ENCODE measurements around the gene UBXN11. TPM values are rescaled to one million over a fixed set of nuclear protein-coding genes. Genes with fewer than 3 reads are reported as not detected.
"Not testable (repeated sequence)": the region's sequence is repeated elsewhere in the genome, so short reads cannot be mapped to it uniquely, and the experiment has no call there.

The UBXN11 gene
- total RNA-seq, 1 experiment from 2014 or later = 4.6 TPM

GRCh38 chr1:26340047-26340481 lies 33.6 kb upstream of the UBXN11 start:
- in situ Hi-C loops (cut with HindIII; ENCODE audit: low pct_unique_long_range_greater_than_20kb, low sequenced_read_pairs) = no loop called here
- no peak for DNase-seq (ENCODE audit: low read depth, low spot score)

DNA sequence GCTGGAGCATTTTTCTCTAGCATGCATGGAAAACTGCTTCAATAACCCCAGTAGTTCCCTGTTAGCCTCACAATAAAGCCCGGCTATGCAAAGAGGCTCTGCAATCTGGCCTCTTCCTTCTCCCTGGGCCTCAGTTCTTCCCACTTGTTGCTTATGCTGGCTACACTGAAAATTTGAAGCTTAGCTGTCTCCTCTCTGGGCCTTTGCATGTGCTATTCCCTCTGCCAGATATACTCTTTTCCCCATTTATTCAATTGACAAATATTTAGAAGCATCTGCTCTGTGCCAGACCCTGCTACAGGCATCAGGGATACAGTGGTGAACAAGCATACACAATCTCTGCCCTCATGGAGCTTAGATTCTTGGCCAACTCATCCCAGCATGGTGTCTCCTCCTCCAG lies 32.2 kb upstream of the UBXN11 start:
- no peak for DNase-seq (ENCODE audit: low read depth, low spot score)
- in situ Hi-C loops (cut with HindIII; ENCODE audit: low pct_unique_long_range_greater_than_20kb, low sequenced_read_pairs) = no loop called here

- in situ Hi-C loops (cut with HindIII; ENCODE audit: low pct_unique_long_range_greater_than_20kb, low sequenced_read_pairs) = no loop called here
- no peak for DNase-seq (ENCODE audit: low read depth, low spot score)
Measured at GRCh38 chr1:26337625-26338024, 31.2 kb upstream of the UBXN11 start.

DNA sequence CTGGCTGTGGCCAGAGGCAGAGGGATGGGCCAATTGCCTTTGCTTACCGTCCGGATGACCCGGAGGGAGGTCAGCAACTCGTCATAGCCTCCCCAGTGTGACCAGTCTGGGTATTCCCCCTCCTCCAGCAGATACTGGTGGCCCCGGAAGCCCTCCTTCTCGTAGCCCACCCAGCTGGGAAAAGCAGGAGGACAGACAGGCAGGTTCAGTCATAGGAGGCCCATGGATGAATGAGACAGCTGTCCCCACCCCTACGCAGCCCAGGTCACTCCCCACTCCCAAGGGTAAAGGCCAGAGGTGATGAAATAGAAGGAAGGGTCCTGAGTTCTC lies 30.7 kb upstream of the UBXN11 start:
- in situ Hi-C loops (cut with HindIII; ENCODE audit: low pct_unique_long_range_greater_than_20kb, low sequenced_read_pairs) = no loop called here

DNA sequence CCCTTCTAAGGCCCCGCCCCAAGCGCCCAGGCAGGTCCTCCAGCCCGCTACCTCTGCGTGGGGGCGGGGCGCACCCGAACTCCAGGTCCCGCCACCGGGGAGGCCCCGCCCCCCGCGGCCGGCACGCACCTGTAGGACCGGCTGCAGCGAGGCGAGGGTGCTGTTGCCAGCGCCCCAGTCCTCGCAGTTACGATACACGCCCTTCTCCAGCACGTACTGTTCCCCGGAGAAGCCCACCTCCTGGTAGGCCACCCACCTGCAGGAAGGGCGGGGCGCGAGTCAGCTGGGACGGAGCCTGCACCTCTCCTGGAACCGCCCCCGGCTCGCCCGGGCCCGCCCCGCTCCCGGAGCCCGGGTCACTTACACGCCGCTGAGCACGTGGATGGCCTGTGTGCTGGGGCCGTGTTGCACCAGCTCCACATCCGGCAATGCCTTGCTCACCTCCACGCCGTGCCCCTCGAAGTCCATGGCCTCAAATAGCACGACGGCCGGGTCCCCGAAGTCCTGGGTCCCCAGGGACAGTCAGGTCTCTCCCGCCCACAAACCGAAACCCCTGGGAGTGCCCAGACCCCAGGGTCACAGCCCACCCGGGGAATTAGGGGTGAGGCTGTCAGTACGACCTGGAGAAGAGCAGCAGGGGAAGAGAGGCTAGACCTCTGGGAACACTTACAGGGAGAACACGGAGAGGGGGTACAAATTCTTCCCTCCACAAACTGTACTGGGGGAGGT lies 30.2 kb upstream of the UBXN11 start:
- DNase-seq (ENCODE audit: low read depth, low spot score) = peak; percentile 64
- in situ Hi-C loops (cut with HindIII; ENCODE audit: low pct_unique_long_range_greater_than_20kb, low sequenced_read_pairs) = no loop called here

More for the DNA sequence above, 30.7 kb upstream of the UBXN11 start:
- DNase-seq (ENCODE audit: low read depth, low spot score) = no peak

DNA sequence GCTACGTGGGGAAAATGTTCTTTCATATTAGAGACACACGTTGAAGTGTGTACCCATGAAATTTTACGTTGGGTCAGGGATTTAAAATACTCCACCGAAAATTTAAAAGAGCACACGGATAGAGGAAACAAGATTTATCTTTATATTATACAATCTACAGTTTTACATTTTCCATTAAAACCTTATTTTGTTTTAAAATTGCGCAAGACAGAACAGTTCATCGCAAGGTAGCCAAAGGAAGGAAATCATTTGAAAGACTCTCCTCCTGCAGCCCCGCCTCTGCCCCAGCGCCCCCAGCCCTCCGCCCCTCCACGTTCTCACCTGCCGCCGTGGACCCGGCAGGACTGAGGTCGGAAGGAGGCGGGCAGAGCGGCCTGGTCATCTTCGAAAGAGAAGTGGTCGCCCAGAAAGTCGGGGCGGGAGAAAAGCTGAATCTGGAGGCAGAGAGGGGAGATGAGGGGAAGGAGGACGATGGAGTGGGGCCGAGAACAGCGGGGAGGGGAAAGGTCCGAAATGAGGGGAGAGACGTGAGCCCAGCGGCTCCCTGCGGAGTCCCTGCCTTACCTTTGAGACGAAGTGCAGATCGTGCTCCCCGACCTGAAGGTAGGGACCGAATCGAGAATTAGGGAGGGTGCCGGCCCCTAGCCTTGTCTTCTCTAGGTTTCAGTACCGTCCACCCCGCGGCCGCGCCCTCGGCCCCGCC lies 29.5 kb upstream of the UBXN11 start:
- no peak for DNase-seq (ENCODE audit: low read depth, low spot score)
- in situ Hi-C loops (cut with HindIII; ENCODE audit: low pct_unique_long_range_greater_than_20kb, low sequenced_read_pairs) = no loop called here

GRCh38 chr1:26333312-26333711 lies 26.9 kb upstream of the UBXN11 start:
- DNase-seq (ENCODE audit: low read depth, low spot score); in situ Hi-C loops (cut with HindIII; ENCODE audit: low pct_unique_long_range_greater_than_20kb, low sequenced_read_pairs): not testable (repeated sequence)

DNA sequence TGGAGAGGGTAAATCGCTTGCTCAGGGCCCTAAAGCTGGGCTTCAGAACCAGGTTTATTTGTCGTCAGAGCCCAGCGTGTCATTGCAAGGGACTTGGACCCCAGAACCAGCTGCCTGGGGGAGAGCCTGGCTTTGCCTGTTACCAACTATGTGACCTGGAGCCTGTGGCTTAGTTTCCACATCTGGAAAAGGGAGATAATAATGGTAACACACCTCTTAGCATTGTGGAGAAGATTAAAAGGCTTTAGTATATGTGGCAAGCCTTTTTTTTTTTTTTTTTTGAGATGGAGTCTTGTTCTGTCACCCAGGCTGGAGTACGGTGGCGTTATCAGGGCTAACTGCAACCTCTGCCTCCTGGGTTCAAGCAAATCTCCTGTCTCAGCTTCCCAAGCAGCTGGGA lies 23.8 kb upstream of the UBXN11 start:
- in situ Hi-C loops (cut with HindIII; ENCODE audit: low pct_unique_long_range_greater_than_20kb, low sequenced_read_pairs) = no loop called here
- no peak for DNase-seq (ENCODE audit: low read depth, low spot score)

GRCh38 chr1:26329380-26329779 lies 22.9 kb upstream of the UBXN11 start:
- DNase-seq (ENCODE audit: low read depth, low spot score); in situ Hi-C loops (cut with HindIII; ENCODE audit: low pct_unique_long_range_greater_than_20kb, low sequenced_read_pairs): not testable (repeated sequence)

DNA sequence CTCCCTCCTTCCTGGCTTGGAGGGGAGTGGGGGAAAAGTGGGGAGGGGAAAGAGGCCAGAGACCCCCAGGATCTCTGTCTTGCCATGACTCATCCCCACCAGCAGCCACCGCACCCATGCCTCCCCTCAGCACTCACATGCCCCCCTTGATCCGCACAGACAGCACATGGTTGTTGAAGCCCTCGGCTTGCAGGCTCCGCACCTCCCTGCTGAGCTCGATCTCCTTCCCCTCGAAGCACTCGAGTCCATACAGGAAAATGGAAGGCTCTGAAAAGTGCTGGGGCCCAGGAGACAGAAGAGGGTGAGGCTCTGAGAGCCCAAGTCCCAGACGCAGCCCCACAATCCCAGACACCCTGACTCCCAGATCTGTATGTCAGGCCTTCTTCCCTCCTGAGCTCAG lies 22.2 kb upstream of the UBXN11 start:
- in situ Hi-C loops (cut with HindIII; ENCODE audit: low pct_unique_long_range_greater_than_20kb, low sequenced_read_pairs) = no loop called here
- no peak for DNase-seq (ENCODE audit: low read depth, low spot score)

DNA sequence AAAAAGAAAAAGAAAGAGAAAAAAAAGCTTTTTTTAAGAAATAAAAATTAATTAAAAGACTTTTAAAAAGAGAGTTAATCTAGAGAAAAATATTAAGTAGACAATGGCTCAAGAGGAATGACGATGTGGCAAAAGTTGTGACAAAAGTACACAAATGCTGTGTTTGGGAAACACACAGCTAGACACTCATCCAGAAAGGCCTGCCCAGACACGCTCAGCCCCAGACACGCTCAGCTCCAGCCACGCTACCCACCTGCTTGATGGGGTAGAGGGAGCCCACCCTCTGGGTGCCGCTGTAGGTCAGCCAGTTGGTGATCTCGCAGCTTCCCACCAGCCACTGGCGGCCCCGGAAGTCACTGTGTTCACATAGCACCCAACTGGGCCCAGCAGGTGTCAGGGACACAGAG lies 21.5 kb upstream of the UBXN11 start:
- in situ Hi-C loops (cut with HindIII; ENCODE audit: low pct_unique_long_range_greater_than_20kb, low sequenced_read_pairs) = no loop called here
- DNase-seq (ENCODE audit: low read depth, low spot score) = no peak

DNA sequence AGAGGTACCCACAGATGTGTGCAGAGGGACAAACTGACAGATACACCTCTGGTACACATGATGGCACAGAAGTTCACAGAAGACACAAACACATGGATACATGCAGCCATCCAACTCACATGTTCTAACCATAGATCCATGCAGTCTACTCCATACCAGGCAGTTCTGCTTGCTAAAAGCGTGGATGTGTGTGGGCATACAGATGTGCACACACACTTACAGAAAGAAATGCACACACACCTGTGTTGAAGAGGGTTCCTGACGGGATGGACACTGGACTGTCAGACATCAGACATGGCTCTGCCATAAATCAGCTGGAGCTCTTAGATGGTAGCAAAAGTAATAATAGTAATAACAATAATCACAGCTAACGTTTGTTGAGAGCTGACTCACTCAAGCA lies 18.1 kb upstream of the UBXN11 start:
- no peak for DNase-seq (ENCODE audit: low read depth, low spot score)
- in situ Hi-C loops (cut with HindIII; ENCODE audit: low pct_unique_long_range_greater_than_20kb, low sequenced_read_pairs) = no loop called here

GRCh38 chr1:26323382-26323781 lies 16.9 kb upstream of the UBXN11 start:
- DNase-seq (ENCODE audit: low read depth, low spot score) = no peak
- in situ Hi-C loops (cut with HindIII; ENCODE audit: low pct_unique_long_range_greater_than_20kb, low sequenced_read_pairs) = no loop called here

DNA sequence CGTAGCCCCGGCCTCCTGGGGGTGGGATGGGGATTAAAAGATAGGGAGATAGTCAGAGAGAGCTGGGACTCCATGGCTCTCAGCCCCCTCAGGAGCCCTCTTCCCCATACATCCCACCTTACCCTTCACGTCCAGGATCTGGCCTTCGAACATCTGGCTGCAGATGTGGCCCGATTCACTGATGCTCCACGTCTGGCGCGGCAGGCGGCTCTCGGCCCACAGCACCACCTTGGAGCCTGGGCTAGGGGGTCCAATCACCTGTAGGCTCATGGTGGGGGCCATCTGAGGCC lies 15.6 kb upstream of the UBXN11 start:
- in situ Hi-C loops (cut with HindIII; ENCODE audit: low pct_unique_long_range_greater_than_20kb, low sequenced_read_pairs) = no loop called here
- DNase-seq (ENCODE audit: low read depth, low spot score) = no peak

DNA sequence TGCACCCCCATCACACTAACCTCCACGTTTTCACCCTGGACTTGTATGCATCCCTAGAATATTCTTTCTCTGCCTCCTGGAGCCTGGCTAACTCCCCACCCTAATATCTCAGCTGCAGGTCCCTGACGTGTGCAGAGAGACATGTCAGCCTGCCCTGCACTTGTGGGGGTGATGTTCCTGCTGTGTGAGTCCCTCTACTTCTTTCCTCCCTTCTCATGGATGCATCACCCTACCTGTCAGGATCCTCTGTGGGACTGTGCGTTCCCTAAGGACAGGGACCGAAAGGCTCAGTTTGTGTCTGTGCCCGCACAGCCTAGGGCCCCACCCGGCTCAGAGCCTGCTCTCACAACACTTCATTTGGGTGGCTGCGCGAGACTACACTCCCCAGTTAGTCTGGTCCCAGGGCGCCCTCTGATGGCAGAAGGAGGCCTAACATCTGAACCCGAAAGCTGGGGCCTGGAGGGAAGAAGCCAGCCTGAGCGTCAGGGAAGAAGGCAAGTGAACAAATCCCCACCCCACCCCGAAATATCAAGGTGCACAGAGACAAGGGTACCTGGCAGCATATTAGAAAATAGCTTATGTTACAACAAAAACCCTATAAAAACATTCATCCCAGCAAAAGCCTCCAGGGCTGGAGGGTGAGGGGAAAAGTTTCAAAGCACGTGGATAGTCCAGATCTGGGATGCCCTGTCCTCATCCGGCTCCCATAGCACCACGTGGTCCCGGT lies 15.0 kb upstream of the UBXN11 start:
- in situ Hi-C loops (cut with HindIII; ENCODE audit: low pct_unique_long_range_greater_than_20kb, low sequenced_read_pairs) = no loop called here
- DNase-seq (ENCODE audit: low read depth, low spot score) = peak; percentile 83

DNA sequence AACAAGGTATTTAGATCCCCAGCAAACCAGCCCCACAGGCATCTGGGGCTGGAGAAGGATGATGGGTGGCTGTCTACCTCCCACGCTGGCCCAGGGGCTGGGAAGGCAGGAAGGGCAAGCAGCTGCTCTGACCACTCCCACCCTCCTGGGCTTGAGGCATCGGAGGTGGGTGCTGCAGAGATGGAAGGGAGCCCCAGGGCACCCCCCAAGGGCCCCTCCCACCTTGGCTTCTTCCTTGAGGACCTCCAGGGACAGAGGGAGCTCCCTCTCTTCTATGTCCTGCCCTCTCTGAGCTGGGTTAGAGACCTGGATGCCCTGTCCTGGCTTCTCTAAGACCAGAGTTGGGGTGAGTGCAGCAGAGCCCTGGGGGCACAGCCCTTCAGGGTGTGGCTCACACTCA lies 14.5 kb upstream of the UBXN11 start:
- no peak for DNase-seq (ENCODE audit: low read depth, low spot score)
- in situ Hi-C loops (cut with HindIII; ENCODE audit: low pct_unique_long_range_greater_than_20kb, low sequenced_read_pairs) = no loop called here

- no peak for DNase-seq (ENCODE audit: low read depth, low spot score)
- in situ Hi-C loops (cut with HindIII; ENCODE audit: low pct_unique_long_range_greater_than_20kb, low sequenced_read_pairs) = no loop called here
Measured at GRCh38 chr1:26318338-26319064, 12.1 kb upstream of the UBXN11 start.

- no peak for DNase-seq (ENCODE audit: low read depth, low spot score)
- in situ Hi-C loops (cut with HindIII; ENCODE audit: low pct_unique_long_range_greater_than_20kb, low sequenced_read_pairs) = no loop called here
Measured at GRCh38 chr1:26317612-26318337, 11.3 kb upstream of the UBXN11 start, which contains the start of gene CD52. CD52 (plus strand) TSS chr1:26317958; CDS start chr1:26318018, 60 bp downstream.
